HG03139 (cell line): Measurements from ENCODE around the gene VPS52.
A peak's percentile ranks its signal among the peaks of the same experiment; 100 is the strongest.

Source experiments
- ATAC-seq: cut with Tn5 transposase; IDR thresholded peaks from one replicate; pipeline ENCODE4 v1.9.1; 2021; ENCODE audit not compliant: unreplicated experiment

The VPS52 gene

DNA sequence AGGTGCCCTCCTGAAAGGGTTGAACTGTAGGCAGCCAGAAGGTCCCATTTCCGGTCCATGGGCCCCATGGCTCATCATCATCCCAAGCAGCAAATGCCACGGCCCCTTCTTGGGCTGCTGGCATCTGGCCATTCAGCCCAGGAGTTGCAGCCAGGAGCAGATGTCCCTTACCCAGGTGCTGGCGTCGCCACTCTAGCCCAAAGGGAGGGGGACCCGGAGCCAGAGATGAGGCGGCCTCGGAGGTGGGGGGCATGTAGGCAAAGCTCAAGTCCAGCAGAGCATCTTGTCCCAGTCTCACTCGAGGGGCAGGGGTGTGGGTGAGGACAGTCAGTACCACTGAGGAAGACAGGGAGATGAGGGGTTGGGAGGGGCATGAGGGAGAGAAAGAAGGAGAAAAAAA, 33.4 kb upstream of the VPS52 start:
- no peak for ATAC-seq

DNA sequence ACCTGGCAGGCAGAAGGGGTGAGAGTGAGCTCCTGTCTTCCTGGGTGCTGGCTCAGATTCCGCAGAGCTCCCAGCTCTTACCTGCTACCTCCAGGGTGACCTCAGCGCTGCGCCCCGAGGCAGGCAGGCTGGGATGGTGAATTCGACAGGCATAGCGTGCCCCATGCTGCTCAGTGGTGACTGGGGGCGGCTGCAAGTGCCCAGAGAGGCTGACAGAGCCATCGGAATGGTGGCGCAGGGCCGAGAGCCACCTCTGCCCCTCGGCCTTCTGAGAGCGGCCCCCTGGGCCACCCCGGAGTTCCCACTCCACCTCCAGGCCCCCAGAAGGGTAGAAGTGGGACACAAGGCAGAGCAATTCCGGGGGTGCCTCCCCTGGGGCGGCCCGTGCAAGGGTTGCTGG, 32.5 kb upstream of the VPS52 start:
- ATAC-seq: no peak

DNA sequence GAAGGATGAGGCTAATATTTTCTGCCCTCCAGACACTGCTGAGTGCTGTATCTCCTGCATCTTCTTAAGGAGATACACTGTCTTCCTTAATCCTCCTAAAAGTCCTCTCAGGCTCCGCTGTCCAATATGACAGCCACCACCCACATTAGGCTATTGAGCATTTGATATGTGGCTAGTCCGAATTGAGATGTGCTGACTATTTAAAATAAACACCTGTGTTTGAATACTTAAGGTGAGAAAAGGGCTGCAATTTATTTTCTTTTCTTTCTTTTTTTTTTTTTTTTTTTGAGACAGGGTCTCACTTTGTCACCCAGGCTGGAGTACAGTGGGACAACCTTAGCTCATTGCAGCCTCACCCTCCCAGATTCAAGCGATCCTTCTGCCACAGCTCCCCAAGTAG, 30.2 kb upstream of the VPS52 start:
- ATAC-seq: no peak

DNA sequence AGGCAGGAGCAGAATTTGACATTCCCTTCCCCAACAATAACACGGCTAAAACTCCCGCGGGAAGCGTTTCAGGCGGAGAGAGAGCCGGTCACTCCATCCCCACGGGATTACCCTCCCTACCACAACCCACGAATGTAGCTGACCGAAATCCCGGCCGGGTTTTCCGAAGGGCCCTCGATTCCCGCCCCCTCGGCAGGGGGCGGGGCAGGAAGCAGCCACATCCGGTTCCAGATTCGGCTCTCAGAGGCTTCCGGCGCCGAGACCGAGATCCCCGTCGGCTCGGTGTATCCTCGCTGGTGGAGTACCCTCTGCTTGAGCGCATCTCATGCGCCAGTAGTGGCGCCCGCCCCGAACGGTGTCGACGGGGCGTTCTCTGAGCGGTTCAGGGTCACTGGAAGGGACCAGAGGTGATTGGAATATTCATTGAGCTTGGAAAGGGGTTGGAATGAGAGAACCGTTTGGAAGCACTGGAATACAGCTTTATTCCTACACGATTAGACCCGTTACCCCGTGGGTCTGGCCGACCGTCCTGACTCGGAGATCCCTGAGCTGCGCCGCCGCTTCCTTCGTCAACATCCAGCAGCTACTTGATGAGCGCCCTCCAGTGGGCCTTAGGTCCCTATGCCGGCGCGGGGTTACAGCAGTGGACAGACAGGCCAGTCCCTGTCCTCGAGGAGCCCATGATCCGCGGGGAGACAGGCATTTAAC, 27.7 kb upstream of the VPS52 start:
- peak; percentile 57 for ATAC-seq

DNA sequence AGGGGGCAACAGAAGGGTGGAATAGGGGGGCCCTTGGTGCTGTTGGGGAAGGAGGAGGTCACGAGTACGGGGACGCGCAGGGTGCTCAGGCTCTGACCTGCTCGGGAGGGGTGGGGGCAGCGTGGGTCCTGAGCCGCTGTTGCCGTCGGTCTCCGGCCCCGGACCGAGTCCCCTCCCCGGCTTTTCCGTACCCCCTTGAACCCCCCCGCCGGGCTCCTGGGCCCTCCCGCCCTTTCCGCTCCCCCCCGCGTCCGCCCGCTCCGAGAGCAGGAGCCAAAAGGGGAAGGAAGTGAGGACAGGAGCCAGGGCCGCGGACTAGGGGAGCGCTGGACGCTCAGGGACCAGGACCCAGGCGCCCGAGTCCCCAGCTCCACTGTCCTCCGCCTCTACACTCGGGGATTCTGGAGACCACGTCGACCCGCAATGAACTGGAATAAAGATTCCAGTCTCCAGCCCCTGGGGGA, 27.1 kb upstream of the VPS52 start, which contains the start of gene RGL2:
Gene RGL2 (minus strand): TSS at position 170 of the 464 bp plus-strand sequence. CDS start 332 bp downstream, outside the sequence.
- ATAC-seq: peak; percentile 9

DNA sequence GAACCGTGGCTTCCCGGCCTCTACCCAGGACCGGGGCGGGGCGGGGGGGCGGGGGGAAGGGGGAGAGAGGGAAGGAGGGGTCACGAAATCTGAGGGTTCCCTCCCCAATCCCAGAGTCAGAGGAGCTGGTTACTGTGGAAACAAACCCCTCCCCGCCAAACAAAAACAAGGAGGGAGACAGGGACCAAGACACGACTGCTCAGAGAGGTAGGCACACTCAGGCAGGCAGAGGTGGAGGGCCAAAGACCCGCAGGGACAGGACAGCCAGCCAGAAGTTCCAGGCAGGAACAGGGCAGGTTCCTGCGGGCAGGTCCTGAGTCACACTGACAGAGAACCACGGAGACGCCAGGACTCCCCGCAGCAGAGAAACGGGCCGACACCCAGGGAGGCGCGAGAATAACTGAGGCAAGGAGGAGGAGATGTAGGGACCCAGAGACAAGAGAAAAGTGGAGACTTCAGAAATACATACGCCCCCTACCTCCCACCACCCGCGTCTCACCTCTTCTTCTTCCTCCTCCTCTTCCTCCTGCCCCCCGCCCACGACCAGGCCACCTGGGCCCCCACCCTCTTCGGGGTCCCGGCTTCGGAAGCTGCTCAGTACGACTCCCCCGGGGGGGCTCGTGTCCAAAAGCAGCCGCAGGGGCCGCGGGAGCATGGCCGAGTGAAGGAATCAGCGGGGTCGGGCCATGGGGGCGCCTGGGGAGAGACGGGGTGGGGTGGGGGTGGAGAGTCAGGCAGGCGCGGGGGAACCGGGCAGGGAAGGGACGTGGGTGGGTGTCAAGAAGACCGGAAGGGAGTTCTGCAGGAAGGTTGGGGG, 26.5 kb upstream of the VPS52 start:
- no peak for ATAC-seq

DNA sequence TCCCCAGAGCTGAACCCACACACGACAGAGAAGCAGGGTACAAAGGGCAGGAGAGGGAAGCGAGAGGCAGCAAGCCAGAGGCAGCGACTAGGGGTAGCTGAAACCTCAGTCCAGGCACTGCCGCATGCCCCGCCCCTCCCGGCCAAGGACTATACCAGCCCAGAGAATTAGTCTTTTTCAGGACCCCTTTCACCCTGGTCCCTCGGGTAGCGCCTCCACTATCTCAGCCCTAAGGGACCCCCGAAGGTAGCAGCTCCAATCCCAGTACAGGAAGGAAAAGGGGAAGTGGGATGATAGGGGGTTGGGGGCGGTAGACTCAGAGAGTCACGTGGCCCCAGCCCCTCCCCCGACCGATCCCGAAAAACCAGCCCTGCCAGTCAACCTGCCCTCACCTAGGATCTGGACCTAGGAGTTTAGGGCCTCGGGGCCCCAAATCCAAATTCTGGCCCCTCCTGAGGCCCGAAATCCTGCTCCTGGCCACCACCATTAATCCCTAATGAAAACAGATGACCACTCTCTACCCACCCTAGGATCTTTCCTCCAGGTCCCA, 25.8 kb upstream of the VPS52 start:
- ATAC-seq: no peak

DNA sequence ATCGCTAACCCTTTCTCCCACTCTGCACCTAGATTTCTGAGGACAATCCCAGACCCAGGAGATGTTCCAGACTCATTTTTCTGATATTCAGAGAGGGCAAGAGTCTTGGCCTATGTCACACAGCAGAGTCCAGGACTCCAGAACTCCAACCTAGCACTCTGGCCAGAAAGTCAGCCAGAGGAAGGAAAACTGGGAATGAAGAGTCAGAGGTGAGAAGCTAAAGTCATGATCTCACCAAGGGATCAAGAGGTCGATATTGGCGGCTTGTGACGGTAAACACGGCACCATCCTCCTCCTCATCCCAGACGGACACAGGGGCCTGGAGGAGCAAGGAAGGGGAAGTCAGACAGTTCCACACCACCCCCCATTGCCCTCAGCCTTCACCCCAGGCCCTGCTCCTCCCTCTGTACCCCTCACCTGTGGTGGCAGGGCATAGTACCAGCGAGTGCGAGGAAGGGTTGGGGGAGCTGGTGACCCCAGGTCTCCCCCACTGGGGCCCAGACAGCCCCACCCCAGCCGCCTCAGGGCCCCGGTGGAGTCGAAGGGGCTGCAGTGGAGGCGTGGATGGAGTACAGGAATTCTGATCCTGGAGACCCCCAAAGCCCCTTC, 25.2 kb upstream of the VPS52 start:
- no peak for ATAC-seq

DNA sequence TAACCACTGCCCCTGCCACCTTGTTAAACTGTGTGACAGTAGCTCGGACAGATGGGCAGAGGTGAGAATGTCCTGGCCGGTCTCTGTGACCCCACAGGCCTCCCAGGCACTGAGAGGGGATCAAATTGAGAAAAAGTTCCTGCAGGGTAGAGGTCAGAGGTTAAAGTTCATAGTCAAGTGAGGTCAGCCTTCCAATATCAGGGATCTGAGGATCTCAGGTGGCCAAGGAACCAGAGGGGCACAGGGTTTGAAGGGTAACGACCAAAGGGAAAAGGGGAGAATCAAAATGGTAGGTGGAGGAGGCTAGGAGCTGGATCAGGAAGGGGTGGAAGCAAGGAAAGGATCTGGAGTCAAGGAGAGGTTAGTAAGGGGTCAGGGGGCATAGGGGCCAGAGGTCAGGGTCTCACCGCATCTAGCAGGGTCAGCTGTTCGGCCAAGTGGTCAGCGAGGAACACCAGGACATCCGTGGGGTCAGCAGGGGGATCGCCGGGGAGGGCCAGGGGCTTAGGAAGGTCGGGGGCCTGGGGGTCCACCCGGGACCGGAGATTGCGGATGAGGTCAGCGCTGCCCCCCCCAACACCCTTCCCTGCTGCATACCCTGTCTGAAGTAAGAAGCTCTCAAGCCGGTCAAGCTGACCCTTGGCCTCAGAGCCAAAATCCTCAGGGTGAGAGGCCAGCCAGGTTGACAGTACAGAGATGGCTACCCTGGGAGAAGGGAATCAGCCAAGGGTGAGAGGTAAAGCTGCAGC, 24.1 kb upstream of the VPS52 start:
- no peak for ATAC-seq

DNA sequence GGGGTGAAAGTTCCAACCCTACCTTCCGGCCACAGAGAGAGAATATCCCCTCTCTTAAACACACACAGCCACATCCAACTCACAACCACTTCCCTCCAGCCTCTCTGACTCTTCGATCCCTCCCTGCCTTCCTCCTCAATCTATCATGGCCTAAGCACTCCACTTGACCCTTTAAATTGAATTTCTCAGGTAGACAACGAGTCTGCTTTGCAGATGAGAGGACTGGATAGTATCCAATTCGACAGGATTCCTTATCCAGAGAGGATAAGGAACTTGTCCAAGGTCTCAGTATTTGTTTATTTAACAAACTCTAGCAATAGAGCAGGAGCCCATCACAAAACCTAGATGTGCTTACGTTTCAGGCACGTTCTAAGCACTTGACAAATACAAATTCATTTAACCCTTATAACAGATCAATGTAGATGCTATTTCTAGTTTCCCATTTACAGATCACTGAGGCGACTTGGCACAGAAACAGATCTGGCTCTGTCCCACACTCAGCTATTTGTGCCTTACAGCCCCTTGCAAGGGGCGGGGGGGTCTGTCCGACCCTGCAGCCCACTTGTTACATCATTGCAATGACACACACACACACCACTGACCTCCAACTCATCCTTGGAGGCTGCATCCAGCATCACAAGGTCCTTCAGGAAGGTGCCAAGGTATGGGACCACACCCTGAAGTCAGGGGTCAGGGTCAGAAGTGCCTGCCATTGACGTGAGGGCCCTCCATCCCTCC, 22.6 kb upstream of the VPS52 start:
- no peak for ATAC-seq

DNA sequence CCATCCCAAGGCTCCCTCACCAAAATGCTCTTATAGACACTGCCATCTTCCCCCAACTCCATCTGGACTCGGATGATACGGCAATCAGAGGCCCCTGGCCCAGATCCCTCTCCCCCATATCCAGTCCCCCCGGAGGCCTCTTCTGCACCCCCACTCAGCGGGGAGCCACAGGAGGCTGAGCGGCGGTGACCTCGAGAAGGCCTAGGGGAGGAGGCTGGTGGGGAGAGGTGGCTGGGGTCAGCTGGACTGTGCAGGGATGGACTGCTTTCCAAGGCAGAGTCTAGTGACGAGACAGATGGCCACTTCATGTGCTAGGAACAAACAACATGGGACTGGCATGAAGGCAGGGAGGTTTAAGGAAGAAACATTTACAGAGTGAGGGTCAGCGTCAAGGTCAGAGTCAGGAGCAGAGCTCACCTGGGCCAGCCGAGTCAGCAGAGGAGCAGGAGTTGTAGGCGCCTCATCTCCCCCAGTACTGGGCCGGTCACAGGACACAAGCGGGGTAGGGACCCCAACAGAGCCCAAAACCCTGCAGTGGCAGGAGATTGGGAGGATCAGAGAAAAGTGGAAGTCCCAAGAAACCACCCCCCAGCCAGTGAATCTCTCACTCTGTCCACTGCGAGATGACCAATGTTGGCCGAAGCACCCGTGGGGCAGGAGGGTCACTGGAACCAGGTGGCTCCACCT, 21.5 kb upstream of the VPS52 start:
- no peak for ATAC-seq

DNA sequence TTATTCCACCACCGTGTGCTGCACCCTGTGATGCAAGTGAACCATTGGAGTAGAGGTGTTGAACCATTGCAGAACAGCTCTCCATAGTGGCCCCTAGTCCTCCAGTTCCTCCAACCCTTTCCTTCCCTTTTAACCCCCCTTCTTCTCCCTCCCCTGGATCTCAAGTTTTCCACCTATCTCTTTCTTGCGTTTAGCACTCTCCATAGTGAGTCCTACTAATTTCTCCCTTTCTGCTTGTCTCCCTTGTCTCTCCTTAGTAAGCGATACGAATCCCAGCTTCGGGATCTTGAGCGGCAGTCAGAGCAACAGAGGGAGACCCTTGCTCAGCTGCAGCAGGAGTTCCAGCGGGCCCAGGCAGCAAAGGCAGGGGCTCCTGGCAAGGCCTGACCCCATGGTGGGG, 18.8 kb upstream of the VPS52 start:
- no peak for ATAC-seq

DNA sequence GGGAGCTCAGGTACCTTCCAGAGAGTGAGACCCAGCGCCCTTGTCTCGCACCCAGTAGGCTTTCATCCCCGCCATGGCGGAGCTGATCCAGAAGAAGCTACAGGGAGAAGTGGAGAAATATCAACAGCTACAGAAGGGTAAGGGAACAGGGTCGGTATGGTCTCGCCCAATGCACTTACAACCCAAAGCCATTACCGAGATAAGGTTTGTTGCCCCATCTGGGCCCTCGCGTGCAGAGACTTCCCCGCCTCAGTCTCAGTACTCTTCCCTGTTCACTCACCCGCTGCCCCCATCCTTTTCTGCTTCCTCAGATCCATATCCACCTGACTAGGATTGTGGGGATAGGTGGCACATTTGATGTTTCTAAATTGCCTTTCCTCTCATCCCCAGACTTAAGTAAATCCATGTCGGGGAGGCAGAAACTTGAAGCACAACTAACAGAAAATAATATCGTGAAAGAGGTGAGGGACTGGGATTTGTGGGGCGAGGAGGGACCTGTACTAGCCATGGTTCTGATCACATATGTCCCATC, 18.2 kb upstream of the VPS52 start:
- ATAC-seq: peak; percentile 18

DNA sequence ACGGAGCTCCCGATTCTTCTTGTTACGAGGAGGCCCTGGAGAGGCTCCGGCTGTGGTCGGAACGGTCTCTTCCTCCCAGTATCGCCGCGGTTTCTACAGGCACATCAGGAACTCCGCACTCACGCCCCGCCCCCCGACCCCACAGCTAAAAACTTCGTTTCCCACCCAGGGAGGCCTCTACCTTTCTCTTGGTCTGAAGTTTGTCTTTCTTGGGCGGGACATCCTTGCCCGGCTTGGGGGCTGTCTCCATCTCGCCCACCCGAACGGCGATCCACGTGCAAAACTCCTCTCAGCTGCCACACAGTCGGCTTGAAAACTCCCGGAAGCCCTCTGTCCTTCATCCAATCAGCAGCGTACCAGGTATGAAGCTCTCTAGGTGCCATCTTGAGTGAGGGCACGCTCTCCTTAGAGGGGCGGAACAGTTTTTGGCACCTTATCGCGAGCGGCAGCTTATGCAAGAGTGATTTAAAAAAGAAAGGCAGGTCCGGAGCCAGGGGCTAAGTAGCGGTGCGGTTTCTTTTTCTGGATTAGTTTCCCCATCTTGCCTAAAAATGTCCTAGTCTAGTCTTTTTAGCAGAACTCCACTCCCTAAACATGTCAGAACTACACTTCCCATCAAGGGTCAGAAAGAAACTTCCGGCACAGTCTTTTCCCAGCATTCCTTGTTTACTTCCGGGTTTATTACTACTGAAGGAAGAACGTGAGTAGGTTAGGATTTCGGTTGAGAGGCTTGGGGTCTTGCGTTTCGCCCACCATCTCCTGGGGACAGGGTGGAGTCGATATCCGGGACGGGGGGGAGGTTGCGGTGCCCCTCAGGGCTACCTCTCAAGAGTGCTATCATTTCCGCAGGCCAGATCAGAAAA, 17.5 kb upstream of the VPS52 start, which contains the start of the genes PFDN6 and WDR46:
Gene PFDN6 (plus strand): TSS at position 681 of the 863 bp plus-strand sequence. CDS start 256 bp downstream, outside the sequence.
Gene WDR46 (minus strand): TSS at position 319 of the 863 bp plus-strand sequence. CDS start 69 bp downstream, at position 250.
- peak; percentile 74 for ATAC-seq

DNA sequence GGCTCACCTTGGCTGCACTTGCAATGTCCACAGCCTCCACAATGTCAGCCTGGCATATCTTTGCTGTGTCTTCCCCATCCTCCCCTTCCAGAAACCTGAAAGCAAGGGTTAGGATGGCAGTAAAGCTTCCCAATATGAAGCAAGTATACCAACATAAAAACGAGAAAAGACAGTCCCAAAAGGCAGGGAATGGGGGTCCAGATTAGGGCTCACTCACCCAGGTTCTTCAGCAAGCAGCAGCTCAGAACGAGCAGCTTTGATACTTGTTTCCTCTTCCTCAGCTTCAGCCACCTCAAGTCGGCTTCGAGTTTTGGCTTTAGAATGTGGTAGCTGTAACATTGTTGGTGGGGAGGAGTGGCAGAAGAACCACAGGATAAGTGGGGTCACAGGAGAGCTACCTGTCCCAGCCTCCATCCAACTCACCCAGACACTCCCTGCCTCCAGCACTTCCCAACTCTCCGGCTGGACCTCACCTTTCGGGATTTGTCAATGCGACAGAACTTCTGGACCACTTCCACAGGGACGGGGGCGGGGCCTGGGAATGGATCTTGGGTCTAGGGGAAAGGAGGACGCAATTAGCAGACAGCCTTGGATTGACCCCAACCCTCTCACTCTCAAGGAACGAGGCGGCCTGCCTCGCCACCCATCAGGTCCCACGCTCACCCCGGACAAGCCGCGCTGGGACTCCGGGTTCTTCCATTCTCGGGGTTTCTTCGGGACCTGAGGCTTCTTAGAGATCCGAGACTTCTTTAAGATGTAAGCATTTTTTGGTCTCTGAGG, 16.7 kb upstream of the VPS52 start:
- peak; percentile 4 for ATAC-seq

DNA sequence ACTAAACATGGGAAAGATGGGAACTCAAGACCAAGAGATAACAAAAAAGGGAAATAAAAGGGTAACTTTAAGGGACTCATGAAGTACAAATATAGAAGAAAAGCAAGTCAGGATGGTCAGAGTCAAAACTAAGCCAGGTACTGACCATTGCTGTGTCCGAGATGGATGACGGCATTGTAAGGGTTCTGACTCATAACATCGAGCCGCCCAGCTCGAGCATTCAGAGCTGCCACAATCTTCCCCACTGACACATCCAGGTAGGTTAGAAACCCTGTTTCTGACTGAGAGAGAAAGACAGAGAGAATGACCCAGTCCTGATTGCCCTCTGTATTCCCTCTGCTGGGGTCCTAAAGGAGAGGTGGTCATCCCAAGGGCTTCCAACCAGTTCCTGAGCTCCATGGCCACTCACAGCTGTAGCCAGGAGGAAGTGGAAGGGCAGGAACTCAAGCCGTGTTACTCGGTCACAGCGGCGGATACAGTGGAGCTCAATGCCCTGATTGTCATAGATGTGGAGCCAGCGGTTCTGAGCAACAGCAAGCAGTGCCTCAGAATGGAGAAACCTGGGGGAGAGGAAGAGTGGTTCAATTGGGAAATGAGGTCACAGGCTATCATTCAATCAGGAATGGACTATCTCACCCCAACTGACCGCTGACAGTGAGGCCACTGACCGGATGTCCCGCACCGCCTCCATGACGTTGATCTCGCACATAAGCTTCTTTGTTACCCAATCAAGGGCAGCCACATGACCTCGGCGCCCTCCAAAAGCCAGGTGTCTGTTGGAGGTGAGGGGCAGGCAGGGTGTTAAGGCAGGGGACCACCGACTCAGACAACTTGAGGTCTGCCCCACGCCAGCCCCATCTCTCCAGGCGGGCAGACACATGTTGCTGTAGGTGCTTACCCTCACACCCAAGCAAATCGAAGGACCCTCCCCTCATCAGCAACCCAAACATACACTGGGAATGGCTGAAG, 15.6 kb upstream of the VPS52 start:
- no peak for ATAC-seq
